OCI-LY7 (cell line): ENCODE data around the gene DHRS9. TPM values are rescaled to one million over a fixed set of nuclear protein-coding genes. Genes with fewer than 3 reads are reported as not detected.

Experiments
- BruUV-seq: library from RNA; stranded (reverse); fragments of 400-500 nt; replicated peaks from 2 replicates; lab custom pipeline; 2021; lab: Mats Ljungman, UMichigan
- CTCF ChIA-PET: fragments of 300-600 bp; sonication (Branson Sonifier 250); formaldehyde crosslinking; loops from one replicate; lab custom pipeline; 2022; ENCODE audit warnings: antibody characterized with exemption; ENCODE audit not compliant: unreplicated experiment; lab: Charles Lee
- POLR2A ChIA-PET: fragments of 300-600 bp; sonication (Branson Sonifier 250); formaldehyde crosslinking; loops from one replicate; lab custom pipeline; 2022; ENCODE audit warnings: antibody characterized with exemption; lab: Charles Lee
- DNase-seq: peaks from one replicate; pipeline ENCODE4 v3.0.0-alpha.2; 2015; ENCODE audit warnings: low spot score
- H2AFZ ChIP-seq: fragments of 200-600 bp; sonication (generic), shearing (Covaris generic); 2 replicates; pipeline ENCODE4 v1.6.1; 2014; ENCODE audit warnings: mild to moderate bottlenecking, antibody characterized with exemption, low read length, moderate library complexity
- H3K27ac ChIP-seq: fragments of 200-600 bp; sonication (generic); 2 replicates; pipeline ENCODE4 v1.5.1; 2014; ENCODE audit warnings: mixed run types, low read depth, mild to moderate bottlenecking, moderate library complexity, low read length, inconsistent platforms; ENCODE audit not compliant: poor library complexity, severe bottlenecking
- H3K36me3 ChIP-seq: fragments of 200-600 bp; sonication (generic); 2 replicates; pipeline ENCODE4 v1.6.1; 2014; ENCODE audit warnings: mild to moderate bottlenecking, antibody characterized with exemption, low read length, moderate library complexity, mixed read lengths; ENCODE audit not compliant: insufficient read depth
- H3K4me1 ChIP-seq: fragments of 200-600 bp; sonication (generic); 2 replicates; pipeline ENCODE4 v1.5.1; 2014; ENCODE audit warnings: mild to moderate bottlenecking, low read length; ENCODE audit not compliant: insufficient read depth, poor library complexity, severe bottlenecking
- H3K4me2 ChIP-seq: fragments of 200-600 bp; sonication (generic); 2 replicates; pipeline ENCODE4 v1.6.1; 2014; ENCODE audit warnings: mild to moderate bottlenecking, low read length
- H3K4me3 ChIP-seq: fragments of 200-600 bp; sonication (generic); 2 replicates; pipeline ENCODE4 v1.5.1; 2014; ENCODE audit warnings: mild to moderate bottlenecking, low read depth, low read length; ENCODE audit not compliant: poor library complexity, severe bottlenecking
- H3K79me2 ChIP-seq: fragments of 200-600 bp; sonication (generic); 2 replicates; pipeline ENCODE4 v1.6.1; 2016; ENCODE audit warnings: low read depth, mild to moderate bottlenecking, low read length, moderate library complexity, mixed read lengths; ENCODE audit not compliant: insufficient read depth
- H3K9me2 ChIP-seq: fragments of 200-600 bp; sonication (generic); 2 replicates; pipeline ENCODE4 v1.6.1; 2016; ENCODE audit warnings: mild to moderate bottlenecking, low read length, mixed read lengths; ENCODE audit not compliant: insufficient read depth
- H3K9me3 ChIP-seq: fragments of 200-600 bp; sonication (generic); 2 replicates; pipeline ENCODE4 v1.6.1; 2014; ENCODE audit warnings: mild to moderate bottlenecking, mixed run types, low read length, mixed read lengths
- H4K20me1 ChIP-seq: fragments of 200-600 bp; sonication (generic); 2 replicates; pipeline ENCODE4 v1.6.1; 2014; ENCODE audit warnings: mild to moderate bottlenecking, antibody characterized with exemption, low read length, moderate library complexity, mixed read lengths; ENCODE audit not compliant: insufficient read depth
- CTCF ChIP-seq: fragments of 200-600 bp; sonication (generic); conservative IDR thresholded peaks from 2 replicates; pipeline ENCODE4 v1.5.1; 2014; ENCODE audit warnings: mild to moderate bottlenecking, antibody characterized with exemption, low read length, moderate library complexity, mixed read lengths
- EZH2phosphoT487 ChIP-seq: fragments of 200-600 bp; sonication (generic); IDR thresholded peaks from 2 replicates; pipeline ENCODE4 v1.6.1; 2018; ENCODE audit warnings: low read depth, borderline replicate concordance, mild to moderate bottlenecking, mixed run types, antibody characterized with exemption, low read length, moderate library complexity, mixed read lengths
- intact Hi-C: fragments of 100-400 bp; cut with micrococcal nuclease; formaldehyde crosslinking; loops from one replicate; pipeline ENCODE4 v1.10.0; 2022; ENCODE audit not compliant: unreplicated experiment
- total RNA-seq, 2 experiments: library from RNA; depleted of rRNA in 1 of 2; stranded (reverse); fragments of >200 nt in 1 of 2; shearing (Covaris generic) in 1 of 2; gene quantifications; 2 replicates each; pipeline ENCODE4 v1.2.3, GENCODE V29; 2014 to 2022

Gene DHRS9
- total RNA-seq, 2 experiments from 2014 or later = 0.59 TPM; not detected in 1

- intact Hi-C loops = loop anchor here (1.0 kb wide), 1 partner anchor 145 kb away; no protein-coding TSS in a partner anchor
- H3K4me1 ChIP-seq = peaks cover 20% of the 10 kb centered on the region
- CTCF ChIA-PET = no interaction called here
- no peaks in the 10 kb centered on the region for H3K9me3 ChIP-seq
- H3K36me3 ChIP-seq = no peaks in the 10 kb centered on the region
- POLR2A ChIA-PET = interaction anchor here (0.5 to 1.3 kb wide), 4 partner anchors 13 to 787 kb away, joined by 3 to 4 read pairs (median 4); no protein-coding TSS in a partner anchor
- no peak for TF ChIP-seq EZH2phosphoT487
- no peak for TF ChIP-seq CTCF
- H3K4me2 ChIP-seq = peak overlapping the region; percentile 51
- H4K20me1 ChIP-seq = no peaks in the 10 kb centered on the region
- DNase-seq = no peak
- H3K79me2 ChIP-seq = no peaks in the 10 kb centered on the region
- no peak overlapping the region for H2AFZ ChIP-seq
- no peaks in the 10 kb centered on the region for H3K9me2 ChIP-seq
- H3K27ac ChIP-seq = peak overlapping the region; percentile 19
- no TSS peak for BruUV-seq
- H3K4me3 ChIP-seq = no peak overlapping the region
These were observed 37.5 kb downstream of the DHRS9 start for GRCh38 chr2:169106563-169107545.

GRCh38 chr2:169107645-169108044 lies 38.3 kb downstream of the DHRS9 start:
- intact Hi-C loops = loop anchor here (1.0 to 2.0 kb wide), 3 partner anchors 33 to 169 kb away; no protein-coding TSS in a partner anchor
- Histone ChIP-seq H3K79me2 (no peaks in the 10 kb centered on the region), H3K4me2 (peak overlapping the region; percentile 51), H4K20me1 (no peaks in the 10 kb centered on the region), H3K36me3 (no peaks in the 10 kb centered on the region), H3K9me3 (no peaks in the 10 kb centered on the region), H3K4me3 (no peak overlapping the region), H2AFZ (no peak overlapping the region; the same call in 1 of the 2 replicates), H3K4me1 (peaks cover 20% of the 10 kb centered on the region), H3K9me2 (no peaks in the 10 kb centered on the region), H3K27ac (peak overlapping the region; percentile 19)
- TF ChIP-seq CTCF = no peak
- TF ChIP-seq EZH2phosphoT487 = no peak
- peak; percentile 62 for DNase-seq
- POLR2A ChIA-PET = interaction anchor here (0.5 to 1.8 kb wide), 6 partner anchors 8 to 786 kb away, joined by 3 to 7 read pairs (median 4); no protein-coding TSS in a partner anchor
- CTCF ChIA-PET = interaction anchor here (2.0 kb wide), 1 partner anchor 34 kb away, joined by 6 read pairs; no protein-coding TSS in a partner anchor
- no TSS peak for BruUV-seq
